Fibroblast of pulmonary artery (primary cell): ENCODE data around the gene IFIT1.

Experiments
- DNase-seq: peaks from one replicate; pipeline ENCODE4 v3.0.0-alpha.2; 2010; ENCODE audit warnings: low read depth
- H3K4me3 ChIP-seq: replicated peaks from 2 replicates; pipeline ENCODE4 v1.5.1; 2011; ENCODE audit warnings: low read depth, mild to moderate bottlenecking, control low read depth, low read length, moderate library complexity
- TF ChIP-seq, protein P1 (sequence below): IDR thresholded peaks from 2 replicates; pipeline ENCODE4 v1.5.1; 2011; ENCODE audit warnings: mild to moderate bottlenecking, control low read depth, low read length, inconsistent platforms; ENCODE audit errors: missing control alignments

IFIT1 gene

DNA sequence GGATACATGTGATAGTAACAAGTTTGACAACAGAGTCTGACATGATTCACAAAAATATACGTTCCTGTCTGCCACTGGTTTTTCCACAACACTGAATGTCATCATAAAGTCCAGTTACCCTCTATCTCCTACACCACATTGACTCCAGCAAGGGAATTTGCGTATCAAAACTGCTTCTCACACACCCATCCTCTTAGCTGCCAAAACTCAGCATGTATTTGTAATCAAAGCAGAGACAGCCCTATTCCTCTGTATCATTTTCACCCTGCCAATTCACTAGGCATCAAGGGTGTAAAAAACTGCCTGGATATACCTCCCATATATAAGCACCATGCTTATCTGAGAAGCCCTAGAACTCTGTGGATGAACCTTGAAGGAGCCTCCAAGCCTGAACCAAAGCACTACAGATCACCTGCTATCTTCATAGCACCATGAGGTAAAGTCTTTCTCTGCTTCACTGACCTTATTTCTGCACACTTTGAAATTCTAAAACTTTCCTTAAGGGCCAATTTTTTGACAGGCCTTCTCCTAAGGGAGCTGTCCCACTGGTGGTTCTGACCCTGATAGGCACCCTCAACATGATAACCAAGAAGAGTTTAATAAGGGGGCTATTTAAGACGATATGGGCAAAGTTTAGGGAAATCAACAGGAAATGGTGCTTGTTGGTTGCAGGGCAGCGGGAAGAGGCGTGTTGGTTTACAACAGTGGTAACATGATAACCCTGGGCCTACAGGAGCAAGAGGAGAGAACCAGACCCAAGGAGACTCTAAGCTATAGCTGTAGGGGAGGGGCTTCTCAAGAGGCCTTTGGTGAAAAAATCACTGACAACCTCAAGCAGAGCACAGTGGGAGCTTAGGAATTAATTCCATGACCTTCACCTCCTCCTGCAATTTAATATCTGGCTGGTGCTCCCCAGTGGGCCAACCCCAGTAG is 14.5 kb upstream of the IFIT1 start, which contains the start of gene IFIT1B:
IFIT1B (plus strand) TSS at position 352 of the 933 bp plus-strand sequence; CDS start at position 432, 80 bp downstream.
- TF ChIP-seq, protein P1, sequence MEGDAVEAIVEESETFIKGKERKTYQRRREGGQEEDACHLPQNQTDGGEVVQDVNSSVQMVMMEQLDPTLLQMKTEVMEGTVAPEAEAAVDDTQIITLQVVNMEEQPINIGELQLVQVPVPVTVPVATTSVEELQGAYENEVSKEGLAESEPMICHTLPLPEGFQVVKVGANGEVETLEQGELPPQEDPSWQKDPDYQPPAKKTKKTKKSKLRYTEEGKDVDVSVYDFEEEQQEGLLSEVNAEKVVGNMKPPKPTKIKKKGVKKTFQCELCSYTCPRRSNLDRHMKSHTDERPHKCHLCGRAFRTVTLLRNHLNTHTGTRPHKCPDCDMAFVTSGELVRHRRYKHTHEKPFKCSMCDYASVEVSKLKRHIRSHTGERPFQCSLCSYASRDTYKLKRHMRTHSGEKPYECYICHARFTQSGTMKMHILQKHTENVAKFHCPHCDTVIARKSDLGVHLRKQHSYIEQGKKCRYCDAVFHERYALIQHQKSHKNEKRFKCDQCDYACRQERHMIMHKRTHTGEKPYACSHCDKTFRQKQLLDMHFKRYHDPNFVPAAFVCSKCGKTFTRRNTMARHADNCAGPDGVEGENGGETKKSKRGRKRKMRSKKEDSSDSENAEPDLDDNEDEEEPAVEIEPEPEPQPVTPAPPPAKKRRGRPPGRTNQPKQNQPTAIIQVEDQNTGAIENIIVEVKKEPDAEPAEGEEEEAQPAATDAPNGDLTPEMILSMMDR, result no peak
- H3K4me3 ChIP-seq, result no peak within 1 kb of the TSS
- no peak for DNase-seq

DNA sequence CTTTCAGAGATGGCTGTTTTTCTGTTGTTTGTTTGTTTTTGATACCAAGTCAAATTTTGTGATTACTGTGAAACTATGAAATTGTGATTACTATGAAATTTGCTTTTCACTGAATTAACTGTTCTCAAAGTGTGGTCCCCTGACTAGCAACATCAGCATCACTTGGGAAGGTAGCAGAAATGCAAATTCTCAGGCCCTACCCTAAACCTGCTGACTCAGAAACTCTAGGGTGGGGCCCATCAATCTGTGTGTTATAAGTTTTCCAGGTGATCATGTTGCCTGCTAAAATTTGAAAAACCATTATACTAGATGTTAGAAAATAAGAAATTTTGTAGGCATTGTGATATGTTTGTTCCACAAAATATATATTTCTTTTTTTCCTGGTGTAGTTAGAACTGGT is 13.3 kb upstream of the IFIT1 start:
- no peak for DNase-seq
- TF ChIP-seq, protein P1, result no peak

DNA sequence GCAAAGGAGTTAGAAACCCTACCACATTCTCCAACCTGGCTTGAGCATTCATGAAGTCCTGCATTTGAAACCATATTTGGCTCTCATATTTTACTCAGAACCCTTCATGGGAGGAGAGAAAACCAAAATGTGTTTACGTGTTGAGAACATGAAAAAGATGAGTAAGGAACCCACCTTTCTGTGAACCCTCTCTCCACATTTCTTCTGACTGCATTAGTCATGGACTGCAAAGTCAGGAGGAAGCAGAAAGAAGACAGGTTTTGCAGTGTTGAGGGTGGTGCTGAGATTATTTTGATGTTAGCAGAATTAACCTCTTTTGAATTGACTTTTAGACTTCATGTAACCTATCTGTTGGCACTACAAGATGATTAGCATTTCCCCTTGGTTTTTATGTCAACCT is 9.7 kb upstream of the IFIT1 start:
- TF ChIP-seq, protein P1, result no peak
- no peak overlapping the region for H3K4me3 ChIP-seq
- DNase-seq, result no peak

More for the DNA sequence above, 13.3 kb upstream of the IFIT1 start:
- H3K4me3 ChIP-seq, result no peak overlapping the region

DNA sequence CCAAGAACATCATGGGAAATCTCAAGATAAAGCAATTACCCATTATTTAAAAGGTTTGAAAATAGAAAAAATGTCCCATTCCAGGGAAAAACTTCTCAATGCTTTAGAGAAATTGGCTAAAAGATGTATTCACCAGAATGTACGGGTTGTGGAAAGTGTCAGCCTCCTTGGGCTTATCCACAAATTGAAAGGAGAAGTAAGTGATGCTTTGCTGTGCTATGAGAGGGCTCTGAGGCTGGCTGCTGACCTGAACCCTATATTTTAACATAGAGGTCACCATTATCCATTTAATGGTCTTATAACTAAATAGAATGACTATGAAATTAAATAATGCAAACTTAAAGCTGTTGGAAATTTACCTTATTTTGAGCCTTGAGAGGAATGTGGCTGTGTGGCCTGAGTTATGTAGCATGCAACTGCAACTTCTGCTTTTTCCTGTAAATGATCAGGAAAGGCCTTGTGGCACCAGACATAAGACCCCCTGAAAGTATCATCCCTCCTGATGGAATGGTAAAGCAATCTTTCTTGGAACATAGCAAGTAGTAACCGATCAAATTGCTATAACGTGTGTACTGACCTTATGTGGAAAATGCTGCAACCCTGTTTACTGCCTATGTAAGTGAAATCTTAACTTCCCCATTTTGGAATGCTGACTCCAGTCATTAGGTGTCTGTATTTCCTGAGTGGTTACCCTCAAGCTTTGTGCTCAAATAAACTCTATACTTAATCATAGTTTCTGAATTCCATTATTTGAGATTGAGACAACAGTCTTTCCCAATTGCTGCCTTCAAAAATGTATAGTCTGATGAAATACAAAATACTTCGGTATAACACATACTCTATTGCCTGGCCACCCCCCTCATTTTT is 7.7 kb upstream of the IFIT1 start:
- DNase-seq, result peak; percentile 18
- TF ChIP-seq, protein P1, result no peak
- H3K4me3 ChIP-seq, result no peak overlapping the region

DNA sequence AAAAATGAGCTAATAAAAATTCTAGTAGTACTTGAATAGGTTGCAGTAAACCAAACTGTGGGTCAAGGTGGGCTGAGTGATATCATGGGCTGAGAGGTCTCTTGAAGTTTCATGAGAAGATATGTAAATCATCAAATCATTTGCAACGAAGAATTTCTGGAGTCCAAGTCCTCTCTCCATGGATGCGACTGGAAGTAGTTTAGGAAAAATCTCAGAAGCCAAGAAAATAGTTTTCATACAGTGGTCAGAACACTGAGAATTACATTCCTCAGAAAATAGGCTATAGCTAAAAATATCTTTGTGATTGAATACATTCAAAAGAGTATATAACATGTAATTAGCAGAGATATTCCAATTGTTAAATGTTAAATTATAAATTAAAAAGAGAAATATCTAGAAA is 3.6 kb upstream of the IFIT1 start:
- H3K4me3 ChIP-seq, result no peak overlapping the region
- TF ChIP-seq, protein P1, result no peak
- no peak for DNase-seq

DNA sequence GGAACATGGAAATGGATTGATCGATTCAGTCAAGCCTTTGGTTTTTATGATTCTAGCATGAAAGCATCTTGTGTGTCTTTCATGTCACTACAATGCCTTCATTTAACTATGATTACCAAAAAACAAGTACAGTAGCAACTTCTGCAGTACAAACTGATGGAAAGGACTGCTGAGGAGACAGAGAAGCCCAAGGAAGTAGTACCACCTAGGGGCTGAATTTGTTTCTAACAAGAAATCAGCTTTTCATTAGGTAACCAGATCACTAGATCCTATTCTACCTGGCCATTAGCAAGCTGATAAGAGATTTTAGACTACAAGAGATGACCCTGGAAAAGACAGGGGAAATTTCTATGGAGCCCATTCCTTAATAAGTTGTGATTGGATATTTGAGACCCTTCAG is 3.2 kb upstream of the IFIT1 start:
- H3K4me3 ChIP-seq, result no peak overlapping the region
- TF ChIP-seq, protein P1, result peak; percentile 50
- peak; percentile 70 for DNase-seq
